ENCODE measurements around the gene KIF26B. TPM values are rescaled to one million over a fixed set of nuclear protein-coding genes. Genes with fewer than 3 reads are reported as not detected.

The KIF26B gene
- total RNA-seq, 4 donors from 2014 or later = 2.4 to 6.7 (median 6.1) TPM

- no peak overlapping the region for H3K4me3 ChIP-seq (replicated peaks in 1 of 3)
- H3K36me3 ChIP-seq = no peaks in the 10 kb centered on the region
- WGBS, 2 donors = 76 to 87% methylated on average over 7 of the region's 7 CpGs
- no peaks in the 10 kb centered on the region for H3K4me1 ChIP-seq
- no peaks in the 10 kb centered on the region for H3K9me3 ChIP-seq
- TF ChIP-seq CTCF (IDR thresholded peaks at IDR 0.05) (no peak), POLR2A (IDR thresholded peaks at IDR 0.05) (no peak)
- DNase-seq = no peak
- intact Hi-C loops (cut with DNase I) = no loop called here
- no peaks in the 10 kb centered on the region for H3K27me3 ChIP-seq
- no peak overlapping the region for H3K27ac ChIP-seq
Observed at GRCh38 chr1:245462161-245462560, 307.4 kb downstream of the KIF26B start.

DNA sequence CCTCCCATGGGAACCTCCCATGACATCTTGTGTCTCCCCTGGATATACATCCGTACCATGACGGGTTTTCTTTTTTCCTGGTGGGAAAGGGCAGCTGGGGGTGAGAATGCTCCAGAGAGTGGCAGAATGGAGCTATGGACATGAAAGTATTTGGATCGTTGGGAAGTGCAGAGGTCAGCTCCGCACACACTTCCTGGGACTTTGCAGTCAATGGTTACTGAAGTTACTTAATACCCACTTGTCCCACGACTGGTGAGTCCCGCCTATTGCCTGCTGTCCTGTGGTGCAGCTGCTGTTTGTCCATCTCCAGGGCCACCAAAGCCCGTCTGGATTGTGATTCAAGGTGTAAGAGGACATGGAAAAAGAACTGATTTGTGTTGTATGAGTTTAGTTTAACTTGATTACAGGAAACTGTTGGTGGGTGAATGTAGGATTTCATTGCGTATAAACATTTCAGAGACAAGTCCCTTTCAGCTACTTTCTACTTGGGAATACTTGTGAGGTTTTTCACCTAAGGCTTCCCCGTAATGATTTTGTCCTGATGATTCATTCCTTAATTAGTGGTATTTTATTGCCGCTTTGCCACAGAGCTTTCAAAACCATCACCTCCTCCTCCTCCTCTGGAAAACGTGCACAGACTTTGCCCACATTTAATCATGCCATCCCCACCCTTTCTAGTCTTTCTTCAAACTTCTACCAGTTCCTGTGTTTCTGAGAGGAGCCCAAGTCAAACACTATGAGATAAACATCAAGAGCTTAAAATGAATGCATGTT is 308.8 kb downstream of the KIF26B start:
- intact Hi-C loops (cut with DNase I) = no loop called here
- 85 to 90% methylated on average over 11 of the region's 11 CpGs for WGBS, 2 donors
- Histone ChIP-seq H3K9me3 (no peaks in the 10 kb centered on the region), H3K27me3 (no peaks in the 10 kb centered on the region), H3K4me1 (no peaks in the 10 kb centered on the region), H3K36me3 (no peaks in the 10 kb centered on the region), H3K27ac (no peak overlapping the region), H3K4me3 (replicated peaks in 1 of 3) (no peak overlapping the region)
- no peak for DNase-seq
- TF ChIP-seq POLR2A (IDR thresholded peaks at IDR 0.05) = no peak
- TF ChIP-seq CTCF (IDR thresholded peaks at IDR 0.05) = no peak

GRCh38 chr1:245464290-245464689 is 309.5 kb downstream of the KIF26B start:
- no peaks in the 10 kb centered on the region for H3K36me3 ChIP-seq
- no peaks in the 10 kb centered on the region for H3K4me1 ChIP-seq
- 92 to 94% methylated on average over 15 of the region's 15 CpGs for WGBS, 2 donors
- no peaks in the 10 kb centered on the region for H3K27me3 ChIP-seq
- no peak overlapping the region for H3K4me3 ChIP-seq (replicated peaks in 1 of 3)
- no peak for TF ChIP-seq POLR2A (IDR thresholded peaks at IDR 0.05)
- no peak for TF ChIP-seq CTCF (IDR thresholded peaks at IDR 0.05)
- H3K9me3 ChIP-seq = no peaks in the 10 kb centered on the region
- no peak overlapping the region for H3K27ac ChIP-seq
- DNase-seq = no peak
- intact Hi-C loops (cut with DNase I) = no loop called here

- Histone ChIP-seq H3K4me1 (no peaks in the 10 kb centered on the region), H3K36me3 (no peaks in the 10 kb centered on the region), H3K4me3 (replicated peaks in 1 of 3) (no peak overlapping the region), H3K9me3 (no peaks in the 10 kb centered on the region), H3K27ac (no peak overlapping the region), H3K27me3 (no peaks in the 10 kb centered on the region)
- intact Hi-C loops (cut with DNase I) = no loop called here
- DNase-seq = no peak
- TF ChIP-seq POLR2A (IDR thresholded peaks at IDR 0.05) = no peak
- no peak for TF ChIP-seq CTCF (IDR thresholded peaks at IDR 0.05)
- WGBS, 2 donors = 61 to 74% methylated on average over 14 to 16 of the region's 16 CpGs
Observed at GRCh38 chr1:245465666-245466065, 310.9 kb downstream of the KIF26B start.

- TF ChIP-seq POLR2A (IDR thresholded peaks at IDR 0.05) = no peak
- TF ChIP-seq CTCF (IDR thresholded peaks at IDR 0.05) = no peak
- WGBS, 2 donors = 59 to 68% methylated on average over 7 of the region's 7 CpGs
- H3K27ac ChIP-seq = no peak overlapping the region
- H3K4me1 ChIP-seq = no peaks in the 10 kb centered on the region
- DNase-seq = no peak
- no peaks in the 10 kb centered on the region for H3K36me3 ChIP-seq
- no peaks in the 10 kb centered on the region for H3K27me3 ChIP-seq
- intact Hi-C loops (cut with DNase I) = no loop called here
- no peak overlapping the region for H3K4me3 ChIP-seq (replicated peaks in 1 of 3)
- no peaks in the 10 kb centered on the region for H3K9me3 ChIP-seq
Observed at GRCh38 chr1:245466261-245466660, 311.5 kb downstream of the KIF26B start.
